Activated gamma-delta T cell (primary cell): ENCODE results near the gene NADK2.
"Not testable (repeated sequence)": the region's sequence is repeated elsewhere in the genome, so short reads cannot be mapped to it uniquely, and the experiment has no call there.

Experiments
- DNase-seq: peaks from one replicate; lab custom pipeline; 2025; lab: John Stamatoyannopoulos, UW

The NADK2 gene

DNA sequence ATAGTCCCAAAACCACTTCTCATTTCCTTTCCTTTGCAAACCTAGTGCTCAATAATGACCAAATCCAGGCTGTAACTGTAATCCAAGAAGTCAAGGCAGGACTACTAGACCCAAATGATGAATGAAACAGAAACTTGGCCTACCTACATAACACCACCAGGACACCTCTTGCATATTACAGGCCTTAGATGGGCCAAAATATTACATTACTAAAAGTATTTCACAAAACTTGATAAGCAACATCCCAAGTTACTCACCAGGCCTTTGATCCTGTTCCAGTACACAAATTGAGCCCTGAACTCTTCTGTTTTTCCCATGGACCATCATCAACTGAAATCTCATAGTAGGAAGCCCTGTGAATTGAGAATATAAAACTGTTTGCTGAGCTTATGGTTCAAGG is 34.8 kb downstream of the NADK2 start:
- no peak for DNase-seq

GRCh38 chr5:36205329-36205728 is 36.4 kb downstream of the NADK2 start:
- no peak for DNase-seq

DNA sequence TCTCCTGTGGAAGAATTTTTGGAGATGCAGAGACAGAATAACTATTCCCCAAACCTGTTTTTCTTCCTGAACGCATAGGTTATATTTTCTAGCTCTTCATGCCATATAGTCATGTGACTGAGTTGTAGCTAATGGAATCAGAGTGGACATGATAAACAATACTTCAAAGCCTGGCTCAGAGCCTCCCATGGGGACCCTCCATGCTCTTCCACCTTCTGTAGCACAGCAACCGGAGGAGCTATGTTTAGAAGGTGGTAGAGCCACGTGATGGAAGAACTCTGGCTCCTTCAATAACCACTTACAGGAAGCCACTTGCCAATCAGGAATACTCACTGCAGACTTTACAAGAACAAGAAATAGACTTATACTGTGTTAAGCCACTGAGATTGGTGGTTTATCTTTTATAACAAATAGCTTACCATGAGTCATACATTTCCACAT is 39.2 kb downstream of the NADK2 start:
- no peak for DNase-seq

- DNase-seq: no peak
Measured at GRCh38 chr5:36200513-36200912, 41.2 kb downstream of the NADK2 start.

DNA sequence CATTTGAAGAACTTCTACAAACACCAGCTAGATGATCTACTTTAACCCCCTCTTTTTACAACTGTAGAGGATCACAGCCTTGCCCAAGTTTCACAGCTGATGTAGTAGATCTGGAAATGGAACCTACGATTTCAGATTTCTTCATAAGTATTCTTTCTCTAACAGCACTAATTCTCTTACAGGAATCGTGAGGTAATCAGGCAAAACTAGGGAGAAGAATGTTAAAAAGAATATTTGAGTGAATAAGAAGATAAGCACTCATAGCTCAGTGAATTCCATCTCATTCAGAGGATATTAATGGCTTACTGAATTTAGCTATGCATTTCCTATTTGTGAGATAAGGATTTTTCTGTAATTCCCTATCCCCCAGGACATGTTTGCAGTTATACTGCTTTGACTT is 42.1 kb downstream of the NADK2 start:
- no peak for DNase-seq

DNA sequence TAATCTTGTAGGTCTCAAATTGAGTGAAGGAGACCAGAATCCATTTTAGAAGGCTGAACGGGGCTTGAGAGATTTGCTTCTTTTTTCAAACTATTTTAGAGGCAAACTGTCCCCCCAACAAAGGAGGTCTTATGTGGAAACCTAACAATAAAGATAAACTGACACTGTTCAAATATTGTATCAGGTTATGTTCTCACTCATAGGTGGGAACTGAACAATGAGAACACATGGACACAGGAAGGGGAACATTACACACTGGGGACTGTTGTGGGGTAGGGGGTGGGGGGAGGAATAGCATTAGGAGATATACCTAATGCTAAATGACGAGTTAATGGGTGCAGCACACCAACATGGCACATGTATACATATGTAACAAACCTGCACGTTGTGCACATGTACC is 42.9 kb downstream of the NADK2 start:
- DNase-seq: not testable (repeated sequence)

- no peak for DNase-seq
Measured at GRCh38 chr5:36198281-36198680, 43.4 kb downstream of the NADK2 start.

DNA sequence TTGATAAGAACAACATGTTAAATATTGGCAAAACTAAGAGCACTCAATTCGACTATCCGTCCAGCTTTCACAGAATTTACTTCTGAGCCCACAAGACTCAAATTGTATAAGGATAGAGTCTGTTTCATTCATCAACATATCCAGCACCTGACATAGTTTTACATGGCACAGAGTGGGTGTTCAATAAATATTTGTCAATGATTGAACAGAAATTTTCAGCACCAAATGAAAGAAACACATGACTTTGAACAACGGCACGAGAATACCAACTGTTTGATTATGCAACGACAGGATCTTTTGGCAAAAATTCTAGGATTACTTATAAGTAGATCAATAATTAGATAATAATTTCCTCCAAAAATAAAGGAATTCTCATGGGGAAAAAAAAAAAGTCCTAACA is 48.0 kb downstream of the NADK2 start:
- no peak for DNase-seq

GRCh38 chr5:36184408-36184807 is 57.3 kb downstream of the NADK2 start:
- not testable (repeated sequence) for DNase-seq

- DNase-seq: no peak
Measured at GRCh38 chr5:36181774-36182173, 60.0 kb downstream of the NADK2 start.

GRCh38 chr5:36180556-36181350 is 61.0 kb downstream of the NADK2 start:
- no peak for DNase-seq

DNA sequence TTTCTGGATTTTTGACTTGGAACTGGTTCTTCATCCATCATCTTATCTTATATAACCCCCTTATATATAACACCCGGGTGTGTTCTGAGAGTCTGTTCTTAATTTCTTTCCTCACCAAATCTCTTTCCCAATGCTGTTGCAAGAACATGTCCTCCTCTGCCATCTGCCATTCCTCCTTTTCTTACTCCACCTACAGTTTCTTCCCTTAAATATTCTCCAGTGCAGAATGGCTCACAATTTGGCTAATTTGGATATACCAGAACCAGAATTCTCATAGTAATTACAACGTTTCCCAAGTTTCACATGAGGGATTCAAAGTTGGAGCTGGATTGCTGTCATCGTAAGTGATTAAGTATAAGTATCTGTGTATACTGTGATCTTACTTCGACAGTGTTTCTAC is 61.8 kb downstream of the NADK2 start:
- no peak for DNase-seq

DNA sequence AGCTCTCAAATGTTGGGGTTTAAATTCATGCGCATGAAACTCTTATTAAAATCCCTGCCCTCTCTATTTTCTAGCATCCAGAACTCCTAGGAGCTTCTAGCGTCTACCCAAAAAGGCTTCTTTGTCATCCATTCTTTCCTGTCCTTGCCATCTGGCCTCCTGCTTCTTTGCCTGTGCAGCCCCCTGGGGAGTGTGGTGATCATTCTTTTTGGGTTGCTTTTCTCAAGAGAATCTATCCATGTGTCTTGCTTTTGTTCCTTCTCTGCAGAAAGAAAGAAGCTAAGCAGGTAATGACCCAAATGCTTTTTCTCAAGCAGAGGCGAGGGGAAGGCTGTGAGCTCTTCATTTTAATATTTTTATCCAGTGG is 63.2 kb downstream of the NADK2 start:
- no peak for DNase-seq

GRCh38 chr5:36177715-36178523 is 63.8 kb downstream of the NADK2 start:
- DNase-seq: no peak

DNA sequence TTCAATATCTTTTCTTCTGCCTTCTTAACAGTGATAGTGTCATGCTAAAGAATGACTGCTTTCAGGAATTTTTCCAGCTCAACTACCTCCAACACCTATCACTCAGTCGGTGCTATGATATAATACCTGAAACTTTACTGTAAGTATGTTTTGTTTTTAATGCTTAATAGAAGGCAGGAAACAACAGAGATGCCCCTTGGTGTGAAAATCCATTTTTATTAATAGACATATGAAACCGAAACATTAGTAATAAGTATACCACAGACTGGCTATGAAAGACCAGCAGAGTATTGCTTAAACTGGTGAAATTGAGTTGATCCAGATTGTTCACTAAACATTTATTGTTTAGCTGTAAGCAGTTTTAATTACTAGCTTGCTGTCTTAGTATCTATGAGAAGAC is 64.6 kb downstream of the NADK2 start:
- no peak for DNase-seq

DNA sequence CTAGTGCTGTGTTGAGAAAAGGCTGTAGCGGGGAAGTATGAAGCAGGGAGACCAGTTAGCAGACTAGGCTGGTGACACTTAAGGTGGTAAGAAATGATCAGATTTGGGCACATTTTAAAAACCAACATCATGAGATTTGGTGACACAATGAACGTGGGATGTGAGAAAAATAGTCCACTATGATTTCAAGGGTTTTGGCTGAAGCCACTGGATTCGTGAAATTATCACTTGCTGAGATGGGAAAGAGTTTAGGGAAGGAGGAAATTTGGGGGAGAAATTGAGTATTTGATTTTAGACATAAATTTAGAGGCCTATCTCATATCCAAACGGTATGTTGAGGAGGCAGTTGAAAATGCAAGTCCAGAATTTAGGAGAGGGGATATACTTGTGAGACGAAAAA is 66.7 kb downstream of the NADK2 start:
- no peak for DNase-seq

GRCh38 chr5:36174119-36174518 is 67.6 kb downstream of the NADK2 start:
- no peak for DNase-seq

GRCh38 chr5:36173426-36173825 is 68.3 kb downstream of the NADK2 start:
- DNase-seq: no peak

GRCh38 chr5:36172599-36172998 is 69.1 kb downstream of the NADK2 start:
- no peak for DNase-seq

DNA sequence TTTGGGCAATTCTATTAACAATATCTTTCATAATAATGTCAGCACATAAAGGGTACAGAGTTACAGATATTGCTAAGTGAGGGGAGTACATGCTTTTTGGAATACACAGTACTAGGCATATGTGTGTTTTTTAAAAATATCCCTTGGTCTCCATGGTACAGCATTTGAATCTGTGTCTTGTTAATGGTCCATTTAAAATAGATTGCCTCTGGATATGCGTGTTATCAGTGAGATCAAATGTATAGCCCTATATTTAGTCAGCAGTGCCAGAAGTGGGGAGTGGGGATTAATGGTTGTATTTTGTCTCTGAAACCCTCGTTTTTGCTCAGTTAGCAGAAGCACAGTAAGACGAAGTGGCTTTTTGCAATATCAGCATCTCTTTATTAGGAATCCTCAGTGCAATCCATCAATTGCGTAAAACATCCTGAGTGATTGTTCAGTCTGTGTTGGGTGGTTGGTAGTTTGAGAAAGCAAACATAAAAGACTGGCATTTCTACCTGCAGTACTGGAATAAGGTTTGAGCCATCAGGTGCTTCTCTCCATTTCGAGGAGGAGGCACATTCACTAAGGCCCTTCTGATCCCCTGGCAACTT is 70.8 kb downstream of the NADK2 start:
- no peak for DNase-seq

DNA sequence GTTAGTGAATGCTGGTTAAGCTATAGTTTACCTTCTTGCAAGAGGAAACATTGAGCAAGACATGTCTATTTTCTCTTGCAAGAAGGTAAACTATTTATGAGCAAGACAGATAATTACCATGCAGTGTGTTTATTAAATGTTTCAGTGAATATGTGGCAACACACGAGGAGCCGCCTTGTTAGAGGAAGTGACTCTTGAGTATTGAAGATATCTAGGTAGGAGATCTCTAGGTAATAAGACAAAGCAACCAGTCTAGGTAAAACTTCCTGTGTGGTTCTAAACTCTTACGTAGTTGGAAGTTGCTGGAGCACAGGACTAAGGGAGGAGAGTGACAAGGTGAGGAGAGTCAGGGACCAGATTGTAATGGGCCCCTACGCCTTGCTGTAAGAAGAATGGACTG is 73.0 kb downstream of the NADK2 start:
- DNase-seq: no peak

DNA sequence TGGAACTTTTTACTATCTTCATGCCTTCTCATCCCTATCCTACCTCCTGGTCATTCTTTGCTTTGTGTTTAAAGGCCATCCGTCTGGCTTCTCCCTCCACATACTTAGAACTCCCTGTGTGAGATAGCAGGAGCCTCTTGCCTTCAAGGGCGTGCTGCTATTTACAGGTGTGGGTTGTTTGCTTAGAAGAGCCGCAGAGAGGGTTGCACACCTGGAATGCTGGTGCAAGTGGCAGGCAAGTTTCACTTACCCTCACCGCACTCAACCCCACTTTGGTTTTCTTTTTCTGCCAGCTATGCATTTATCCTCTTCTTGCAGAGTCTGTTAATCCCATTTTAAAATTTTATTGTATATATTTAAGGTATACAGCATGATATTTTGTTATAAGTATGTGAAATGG is 77.3 kb downstream of the NADK2 start:
- DNase-seq: no peak
